Fibroblast of lung (primary cell): ENCODE data around the gene KCNIP1. TPM values are rescaled to one million over a fixed set of nuclear protein-coding genes. Genes with fewer than 3 reads are reported as not detected.

Experiments
- DNase-seq, 2 donors: peaks; one replicate each; pipeline versions ENCODE4 v3.0.0 to v3.0.0-alpha.2; 2010; ENCODE audit warnings: low read depth in 2 of 2
- H2AFZ ChIP-seq: 2 replicates; pipeline ENCODE4 v1.5.1; 2012; ENCODE audit warnings: low read length, control low read depth, inconsistent platforms
- H3K27ac ChIP-seq: 2 replicates; pipeline ENCODE4 v1.5.1; 2011; ENCODE audit warnings: low read length, control low read depth; ENCODE audit not compliant: insufficient read depth
- H3K27me3 ChIP-seq: 2 replicates; pipeline ENCODE4 v1.5.1; 2011; ENCODE audit warnings: mild to moderate bottlenecking, low read length; ENCODE audit not compliant: control insufficient read depth, insufficient read depth
- H3K36me3 ChIP-seq: 2 replicates; pipeline ENCODE4 v1.5.1; 2011; ENCODE audit warnings: low read length; ENCODE audit not compliant: control insufficient read depth, insufficient read depth
- H3K4me1 ChIP-seq: 2 replicates; pipeline ENCODE4 v1.5.1; 2011; ENCODE audit warnings: low read length; ENCODE audit not compliant: control insufficient read depth, insufficient read depth; ENCODE audit errors: extremely low read depth
- H3K4me2 ChIP-seq: 2 replicates; pipeline ENCODE4 v1.5.1; 2011; ENCODE audit warnings: low read length, control low read depth; ENCODE audit not compliant: insufficient read depth; ENCODE audit errors: extremely low read depth
- H3K4me3 ChIP-seq, 4 experiments: fragments of 200-600 bp in 1 of 4; sonication (generic) in 1 of 4; replicated peaks in 1 of 4; 2 replicates each; pipeline ENCODE4 v1.5.1; 2011 to 2016; ENCODE audit warnings: low read length in 4 of 4, low read depth in 3 of 4, mild to moderate bottlenecking in 3 of 4, control low read depth in 2 of 4, inconsistent platforms in 1 of 4, mixed read lengths in 1 of 4; ENCODE audit not compliant: insufficient read depth in 1 of 4; ENCODE audit errors: control extremely low read depth in 1 of 4
- H3K79me2 ChIP-seq: 2 replicates; pipeline ENCODE4 v1.5.1; 2012; ENCODE audit warnings: mild to moderate bottlenecking, low read length, inconsistent platforms; ENCODE audit not compliant: control insufficient read depth, insufficient read depth
- H3K9ac ChIP-seq: 2 replicates; pipeline ENCODE4 v1.5.1; 2011; ENCODE audit warnings: mild to moderate bottlenecking, low read length, control low read depth; ENCODE audit not compliant: insufficient read depth
- H3K9me3 ChIP-seq: 2 replicates; pipeline ENCODE4 v1.5.1; 2012; ENCODE audit warnings: low read depth, low read length; ENCODE audit not compliant: control insufficient read depth, insufficient read depth
- H4K20me1 ChIP-seq: 2 replicates; pipeline ENCODE4 v1.5.1; 2011; ENCODE audit warnings: low read length; ENCODE audit not compliant: control insufficient read depth, insufficient read depth; ENCODE audit errors: extremely low read depth
- EZH2 ChIP-seq: IDR thresholded peaks from 2 replicates; pipeline ENCODE4 v1.5.1; 2012; ENCODE audit warnings: low read length, control low read depth, mild to moderate bottlenecking; ENCODE audit errors: missing control alignments
- polyA plus RNA-seq, 2 donors: library from polyadenylated mRNA; depleted of rRNA in 1 of 2; stranded (reverse) in 1 of 2; unstranded in 1 of 2; fragments of >200 nt; gene quantifications; 2 replicates each; pipeline ENCODE4 v1.2.1, GENCODE V29; 2011 to 2012; ENCODE audit warnings: missing spikeins in 1 of 2
- total RNA-seq: library from RNA; depleted of rRNA; stranded (reverse); fragments of >200 nt; gene quantifications from 2 replicates; pipeline ENCODE4 v1.2.1, GENCODE V29; 2014
- TF ChIP-seq, protein P1 (sequence below), 2 donors: IDR thresholded peaks in 1 of 2; conservative IDR thresholded peaks in 1 of 2; 1 replicate in 1 of 2; 2 replicates in 1 of 2; pipeline ENCODE4 v1.5.1; 2011 to 2012; ENCODE audit warnings: low read length in 2 of 2, control low read depth in 1 of 2, inconsistent platforms in 1 of 2, low read depth in 1 of 2, mild to moderate bottlenecking in 1 of 2

The KCNIP1 gene
- total and polyA plus RNA-seq, 2 donors (not counting 1 experiment from before 2014, with no cell fraction given), result not detected

DNA sequence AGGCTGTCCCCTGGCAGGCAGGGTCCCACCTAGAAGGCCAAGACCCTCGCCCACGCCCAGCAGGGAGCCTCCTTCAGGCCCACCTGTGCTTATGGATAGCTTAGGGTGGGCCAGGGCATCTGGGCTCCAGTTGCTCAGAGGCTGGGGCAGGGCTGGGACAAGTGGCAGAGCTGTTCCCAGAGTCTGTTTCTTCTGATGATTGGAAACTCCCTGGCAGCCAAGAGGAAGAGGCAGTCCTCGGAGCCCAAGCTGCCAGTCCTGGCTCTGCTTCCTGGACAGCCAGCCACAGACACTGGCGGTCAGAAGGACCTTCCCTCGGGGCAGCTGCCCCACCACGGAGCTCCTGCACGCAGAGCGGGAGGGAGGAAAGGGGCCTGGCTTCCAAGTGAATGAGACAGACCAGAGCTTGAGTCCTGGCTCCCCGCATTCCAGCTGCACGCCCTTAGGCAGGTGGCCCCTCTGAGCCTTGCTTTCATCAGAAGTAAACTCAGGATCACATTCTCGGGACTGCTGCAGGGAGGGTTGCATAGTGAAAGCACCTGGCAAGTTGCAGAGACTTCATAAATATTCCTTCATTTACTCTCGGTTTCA lies 241.8 kb downstream of the KCNIP1 start:
- TF ChIP-seq, protein P1, sequence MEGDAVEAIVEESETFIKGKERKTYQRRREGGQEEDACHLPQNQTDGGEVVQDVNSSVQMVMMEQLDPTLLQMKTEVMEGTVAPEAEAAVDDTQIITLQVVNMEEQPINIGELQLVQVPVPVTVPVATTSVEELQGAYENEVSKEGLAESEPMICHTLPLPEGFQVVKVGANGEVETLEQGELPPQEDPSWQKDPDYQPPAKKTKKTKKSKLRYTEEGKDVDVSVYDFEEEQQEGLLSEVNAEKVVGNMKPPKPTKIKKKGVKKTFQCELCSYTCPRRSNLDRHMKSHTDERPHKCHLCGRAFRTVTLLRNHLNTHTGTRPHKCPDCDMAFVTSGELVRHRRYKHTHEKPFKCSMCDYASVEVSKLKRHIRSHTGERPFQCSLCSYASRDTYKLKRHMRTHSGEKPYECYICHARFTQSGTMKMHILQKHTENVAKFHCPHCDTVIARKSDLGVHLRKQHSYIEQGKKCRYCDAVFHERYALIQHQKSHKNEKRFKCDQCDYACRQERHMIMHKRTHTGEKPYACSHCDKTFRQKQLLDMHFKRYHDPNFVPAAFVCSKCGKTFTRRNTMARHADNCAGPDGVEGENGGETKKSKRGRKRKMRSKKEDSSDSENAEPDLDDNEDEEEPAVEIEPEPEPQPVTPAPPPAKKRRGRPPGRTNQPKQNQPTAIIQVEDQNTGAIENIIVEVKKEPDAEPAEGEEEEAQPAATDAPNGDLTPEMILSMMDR (conservative IDR thresholded peaks at IDR 0.05 in 1 of 2, IDR thresholded peaks at IDR 0.05 in 1 of 2; ENCODE audit: low read depth in 1 of 2, low read length in 2 of 2), result no peak
- no peak for TF ChIP-seq EZH2
- Histone ChIP-seq H3K9me3 (no peaks in the 10 kb centered on the region), H4K20me1 (no peaks in the 10 kb centered on the region), H2AFZ (no peak overlapping the region), H3K36me3 (no peaks in the 10 kb centered on the region), H3K27ac (no peak overlapping the region), H3K27me3 (peaks cover 3% of the 10 kb centered on the region), H3K4me1 (no peaks in the 10 kb centered on the region), H3K4me2 (no peak overlapping the region), H3K9ac (no peak overlapping the region), H3K79me2 (no peaks in the 10 kb centered on the region), H3K4me3 (no peak overlapping the region)
- peak in 1 of 2 donors; percentile 15 for DNase-seq

DNA sequence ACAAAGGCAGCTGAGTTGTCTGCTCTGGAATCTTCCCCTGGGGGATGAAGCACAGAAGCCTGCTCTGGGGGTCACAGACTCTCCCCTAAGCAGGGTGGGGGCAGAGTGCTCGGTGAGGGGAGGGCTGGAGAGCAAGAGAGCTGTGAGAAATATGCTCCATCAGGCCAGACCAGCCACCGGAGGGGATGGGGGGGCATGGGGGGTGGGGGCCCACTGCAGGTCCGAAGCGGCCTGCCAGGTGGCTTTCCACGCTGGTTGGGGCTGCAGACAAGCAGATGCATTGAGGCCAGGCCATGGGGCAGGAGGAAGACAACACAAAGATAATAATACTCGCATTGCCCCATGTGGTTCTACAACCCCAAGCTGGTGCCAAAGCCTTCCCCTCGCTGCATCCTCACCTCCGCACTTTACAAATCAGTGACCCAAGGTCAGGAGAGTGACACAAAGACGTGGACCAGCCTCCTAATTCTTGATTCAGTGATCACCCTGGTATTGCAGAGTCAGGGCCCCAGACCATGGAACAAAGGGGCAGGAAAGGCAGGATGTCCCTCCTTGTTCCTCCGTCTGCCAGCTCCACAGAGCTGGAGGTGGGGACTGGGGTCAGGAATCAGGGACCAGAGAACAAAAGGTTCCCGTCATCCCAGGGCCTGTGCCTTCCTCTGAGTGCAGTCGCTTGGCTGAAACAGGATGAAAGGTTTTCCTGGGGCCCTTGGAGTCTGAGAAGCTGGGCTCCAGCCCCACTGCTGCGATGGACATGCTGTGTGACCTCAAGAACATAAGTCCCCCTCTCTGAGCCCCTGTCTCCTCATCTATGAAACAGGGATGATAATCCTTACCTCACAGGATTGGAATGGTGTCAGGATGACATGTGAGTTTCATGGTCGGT lies 242.5 kb downstream of the KCNIP1 start:
- Histone ChIP-seq H3K4me3 (no peak overlapping the region), H3K27ac (no peak overlapping the region), H3K9me3 (no peaks in the 10 kb centered on the region), H3K36me3 (no peaks in the 10 kb centered on the region), H3K4me1 (no peaks in the 10 kb centered on the region), H2AFZ (no peak overlapping the region), H4K20me1 (no peaks in the 10 kb centered on the region), H3K4me2 (no peak overlapping the region), H3K27me3 (peaks cover 3% of the 10 kb centered on the region), H3K9ac (no peak overlapping the region), H3K79me2 (no peaks in the 10 kb centered on the region)
- TF ChIP-seq, protein P1 (conservative IDR thresholded peaks at IDR 0.05 in 1 of 2, IDR thresholded peaks at IDR 0.05 in 1 of 2; ENCODE audit: low read depth in 1 of 2, low read length in 2 of 2), result no peak
- no peak for TF ChIP-seq EZH2
- no peak for DNase-seq

DNA sequence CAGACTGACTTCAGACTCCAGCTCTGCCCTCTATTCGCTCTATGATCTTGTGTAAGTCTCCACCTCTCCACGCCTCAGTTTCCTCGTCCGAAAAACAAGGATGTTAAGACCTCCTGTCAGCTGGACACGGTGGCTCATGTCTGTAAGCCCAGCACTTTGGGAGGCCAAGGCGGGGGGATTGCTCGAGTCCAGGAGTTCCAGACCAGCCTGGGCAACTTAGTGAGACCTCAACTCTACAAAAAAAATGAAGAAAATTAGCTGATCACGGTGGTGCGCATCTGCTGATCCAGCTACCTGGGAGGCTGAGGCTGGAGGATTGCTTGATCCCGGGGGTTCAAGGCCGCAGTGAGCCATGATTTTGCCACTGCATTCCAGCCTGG lies 243.1 kb downstream of the KCNIP1 start:
- Histone ChIP-seq H3K27me3 (peaks cover 3% of the 10 kb centered on the region), H2AFZ (no peak overlapping the region), H3K4me2 (no peak overlapping the region), H3K79me2 (no peaks in the 10 kb centered on the region), H3K4me3 (no peak overlapping the region), H3K4me1 (no peaks in the 10 kb centered on the region), H3K9ac (no peak overlapping the region), H3K9me3 (no peaks in the 10 kb centered on the region), H4K20me1 (no peaks in the 10 kb centered on the region), H3K36me3 (no peaks in the 10 kb centered on the region), H3K27ac (no peak overlapping the region)
- DNase-seq, result no peak
- TF ChIP-seq EZH2, result no peak
- TF ChIP-seq, protein P1 (conservative IDR thresholded peaks at IDR 0.05 in 1 of 2, IDR thresholded peaks at IDR 0.05 in 1 of 2; ENCODE audit: low read depth in 1 of 2, low read length in 2 of 2), result no peak
